ENCODE measurements around the gene WDR72. TPM values are rescaled to one million over a fixed set of nuclear protein-coding genes. Genes with fewer than 3 reads are reported as not detected.

Gene WDR72
- total and polyA plus RNA-seq, 3 donors from 2014 or later, result 1.9 to 2.4 (median 2.1) TPM

GRCh38 chr15:53757906-53758305, 1.6 kb downstream of the WDR72 start:
- H3K4me3 ChIP-seq, result no peak overlapping the region
- H3K9me3 ChIP-seq, result no peaks in the 10 kb centered on the region
- no peaks in the 10 kb centered on the region for H3K36me3 ChIP-seq (ENCODE audit: low read depth, missing control alignments)
- WGBS, 2 donors, result 85 to 86% methylated on average over 6 of the region's 6 CpGs
- no peaks in the 10 kb centered on the region for H3K27me3 ChIP-seq
- H3K27ac ChIP-seq, result no peak overlapping the region
- intact Hi-C loops (cut with DNase I; ENCODE audit: low total_unique reads), result no loop called here
- no peak for TF ChIP-seq POLR2A (IDR thresholded peaks at IDR 0.05)
- TF ChIP-seq CTCF (IDR thresholded peaks at IDR 0.05), result no peak
- H3K4me1 ChIP-seq, result no peaks in the 10 kb centered on the region
- DNase-seq, result no peak

GRCh38 chr15:53753813-53754212, 5.7 kb downstream of the WDR72 start:
- WGBS, 2 donors, result 70 to 79% methylated on average over 1 of the region's 1 CpG
- H3K27me3 ChIP-seq, result no peaks in the 10 kb centered on the region
- H3K9me3 ChIP-seq, result no peaks in the 10 kb centered on the region
- no peak overlapping the region for H3K4me3 ChIP-seq
- intact Hi-C loops (cut with DNase I; ENCODE audit: low total_unique reads), result no loop called here
- no peak for DNase-seq
- no peak overlapping the region for H3K27ac ChIP-seq
- TF ChIP-seq CTCF (IDR thresholded peaks at IDR 0.05) (no peak), POLR2A (IDR thresholded peaks at IDR 0.05) (no peak)
- no peaks in the 10 kb centered on the region for H3K4me1 ChIP-seq
- H3K36me3 ChIP-seq (ENCODE audit: low read depth, missing control alignments), result no peaks in the 10 kb centered on the region

- no peaks in the 10 kb centered on the region for H3K27me3 ChIP-seq
- DNase-seq, result no peak
- no peak overlapping the region for H3K27ac ChIP-seq
- 67 to 80% methylated on average over 4 of the region's 4 CpGs for WGBS, 2 donors
- no peaks in the 10 kb centered on the region for H3K9me3 ChIP-seq
- H3K4me3 ChIP-seq, result no peak overlapping the region
- H3K36me3 ChIP-seq (ENCODE audit: low read depth, missing control alignments), result no peaks in the 10 kb centered on the region
- H3K4me1 ChIP-seq, result no peaks in the 10 kb centered on the region
- TF ChIP-seq CTCF (IDR thresholded peaks at IDR 0.05), result no peak
- TF ChIP-seq POLR2A (IDR thresholded peaks at IDR 0.05), result no peak
- intact Hi-C loops (cut with DNase I; ENCODE audit: low total_unique reads), result no loop called here
Measured at GRCh38 chr15:53752406-53752805, 7.1 kb downstream of the WDR72 start.

GRCh38 chr15:53747501-53748068, 11.9 kb downstream of the WDR72 start:
- DNase-seq, result no peak
- no peak overlapping the region for H3K4me3 ChIP-seq
- intact Hi-C loops (cut with DNase I; ENCODE audit: low total_unique reads), result no loop called here
- no peaks in the 10 kb centered on the region for H3K4me1 ChIP-seq
- TF ChIP-seq POLR2A (IDR thresholded peaks at IDR 0.05) (no peak), CTCF (IDR thresholded peaks at IDR 0.05) (no peak)
- H3K27ac ChIP-seq, result no peak overlapping the region
- H3K27me3 ChIP-seq, result no peaks in the 10 kb centered on the region
- no peaks in the 10 kb centered on the region for H3K36me3 ChIP-seq (ENCODE audit: low read depth, missing control alignments)
- no peaks in the 10 kb centered on the region for H3K9me3 ChIP-seq
- 68 to 88% methylated on average over 1 of the region's 1 CpG for WGBS, 2 donors

GRCh38 chr15:53746101-53746500, 13.4 kb downstream of the WDR72 start:
- H3K4me1 ChIP-seq, result no peaks in the 10 kb centered on the region
- no peaks in the 10 kb centered on the region for H3K27me3 ChIP-seq
- no peak for DNase-seq
- TF ChIP-seq POLR2A (IDR thresholded peaks at IDR 0.05) (no peak), CTCF (IDR thresholded peaks at IDR 0.05) (no peak)
- H3K36me3 ChIP-seq (ENCODE audit: low read depth, missing control alignments), result no peaks in the 10 kb centered on the region
- 91 to 95% methylated on average over 3 of the region's 3 CpGs for WGBS, 2 donors
- H3K27ac ChIP-seq, result no peak overlapping the region
- intact Hi-C loops (cut with DNase I; ENCODE audit: low total_unique reads), result no loop called here
- H3K4me3 ChIP-seq, result no peak overlapping the region
- no peaks in the 10 kb centered on the region for H3K9me3 ChIP-seq

Measured in testis (tissue), 3 donors.